HG03378 (cell line): ENCODE measurements around the gene NDUFA7.
"Not testable (repeated sequence)": the region's sequence is repeated elsewhere in the genome, so short reads cannot be mapped to it uniquely, and the experiment has no call there.

Experiments used
- ATAC-seq: cut with Tn5 transposase; IDR thresholded peaks from one replicate; pipeline ENCODE4 v1.9.1; 2021; ENCODE audit warnings: mild to moderate bottlenecking, moderate library complexity; ENCODE audit not compliant: unreplicated experiment

Gene NDUFA7

GRCh38 chr19:8269724-8270123 lies 51.5 kb downstream of the NDUFA7 start:
- no peak for ATAC-seq

- no peak for ATAC-seq
Observed at GRCh38 chr19:8265872-8266271, 55.3 kb downstream of the NDUFA7 start.

- not testable (repeated sequence) for ATAC-seq
Observed at GRCh38 chr19:8264248-8264647, 56.9 kb downstream of the NDUFA7 start.

GRCh38 chr19:8262431-8262830 lies 58.7 kb downstream of the NDUFA7 start:
- ATAC-seq, result no peak

- no peak for ATAC-seq
Observed at GRCh38 chr19:8261881-8262280, 59.3 kb downstream of the NDUFA7 start.

- ATAC-seq, result no peak
Observed at GRCh38 chr19:8261347-8261746, 59.8 kb downstream of the NDUFA7 start.
